Measurements from ENCODE around the gene GXYLT2. TPM values are rescaled to one million over a fixed set of nuclear protein-coding genes. Genes with fewer than 3 reads are reported as not detected.

GXYLT2 gene
- total RNA-seq, 1 experiment from 2014 or later: 6.1 TPM

- BruUV-seq (replicated peaks): no TSS peak
- ATAC-seq (no peak), DNase-seq (ENCODE audit: low read depth, low spot score) (no peak)
- Histone ChIP-seq H3K27me3 (ENCODE audit: control insufficient read depth, insufficient read depth, low read length) (no peaks in the 10 kb centered on the region), H3K9me3 (ENCODE audit: control insufficient read depth, insufficient read depth, low read depth, low read length) (no peaks in the 10 kb centered on the region), H3K4me1 (ENCODE audit: control insufficient read depth, insufficient read depth, low read length) (no peaks in the 10 kb centered on the region), H3K4me3 (ENCODE audit: low read depth in 2 of 2, low read length in 2 of 2) (no peak overlapping the region), H3K36me3 (ENCODE audit: control insufficient read depth, insufficient read depth, low read length) (no peaks in the 10 kb centered on the region), H3K27ac (ENCODE audit: low read length) (no peak overlapping the region)
- ChIA-PET POLR2A (interaction anchor here (0.7 kb wide), 1 partner anchor 1581 kb away, joined by 3 read pairs; no protein-coding TSS in a partner anchor), CTCF (no interaction called here)
- no peak for TF ChIP-seq REST (IDR thresholded peaks at IDR 0.05; ENCODE audit: insufficient read depth in 1 of 2, low read depth in 2 of 2, low read length in 1 of 2)
- TF ChIP-seq CTCF (IDR thresholded peaks at IDR 0.05): no peak
- TF ChIP-seq SIN3A (IDR thresholded peaks at IDR 0.05; ENCODE audit: borderline replicate concordance, insufficient read depth, low read depth, low read length): no peak
- no peak for TF ChIP-seq POLR2AphosphoS5 (IDR thresholded peaks at IDR 0.05; ENCODE audit: low read depth, low read length)
- TF ChIP-seq TCF7L2 (IDR thresholded peaks at IDR 0.05; ENCODE audit: low read depth, low read length): no peak
- intact Hi-C loops (cut with micrococcal nuclease; ENCODE audit: unreplicated experiment): no loop called here
- in situ Hi-C loops (cut with HindIII; ENCODE audit: low pct_unique_long_range_greater_than_20kb, low sequenced_read_pairs): no loop called here
Observed at GRCh38 chr3:72962317-72962716, 74.5 kb downstream of the GXYLT2 start.

DNA sequence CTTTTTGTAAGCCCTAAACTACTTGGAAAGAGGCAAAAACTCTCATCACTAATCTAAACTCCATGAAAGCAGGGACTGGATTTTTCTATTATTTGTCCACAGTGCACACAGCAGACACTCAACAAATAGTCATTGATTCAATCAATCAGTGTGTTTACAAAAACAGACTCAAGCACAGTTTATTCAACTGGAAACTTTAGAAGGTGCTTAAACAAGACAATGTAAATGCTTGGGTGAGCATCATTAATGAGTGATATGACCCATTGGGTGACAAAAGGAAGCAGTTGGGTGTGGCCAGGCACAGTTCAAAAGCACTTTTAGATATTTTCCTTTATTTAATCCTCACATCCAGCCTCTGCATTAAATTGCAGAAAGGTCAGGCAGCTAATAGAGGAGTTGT is 76.8 kb downstream of the GXYLT2 start:
- no peak for ATAC-seq
- TF ChIP-seq SIN3A (IDR thresholded peaks at IDR 0.05; ENCODE audit: borderline replicate concordance, insufficient read depth, low read depth, low read length) (no peak), POLR2AphosphoS5 (IDR thresholded peaks at IDR 0.05; ENCODE audit: low read depth, low read length) (no peak), REST (IDR thresholded peaks at IDR 0.05; ENCODE audit: insufficient read depth in 1 of 2, low read depth in 2 of 2, low read length in 1 of 2) (no peak), TCF7L2 (IDR thresholded peaks at IDR 0.05; ENCODE audit: low read depth, low read length) (no peak), CTCF (IDR thresholded peaks at IDR 0.05) (no peak)
- POLR2A ChIA-PET: no interaction called here
- Histone ChIP-seq H3K4me3 (ENCODE audit: low read depth in 2 of 2, low read length in 2 of 2) (no peak overlapping the region), H3K27me3 (ENCODE audit: control insufficient read depth, insufficient read depth, low read length) (no peaks in the 10 kb centered on the region), H3K4me1 (ENCODE audit: control insufficient read depth, insufficient read depth, low read length) (no peaks in the 10 kb centered on the region), H3K27ac (ENCODE audit: low read length) (no peak overlapping the region), H3K36me3 (ENCODE audit: control insufficient read depth, insufficient read depth, low read length) (no peaks in the 10 kb centered on the region), H3K9me3 (ENCODE audit: control insufficient read depth, insufficient read depth, low read depth, low read length) (no peaks in the 10 kb centered on the region)
- BruUV-seq (replicated peaks): no TSS peak
- CTCF ChIA-PET: no interaction called here
- DNase-seq (ENCODE audit: low read depth, low spot score): no peak
- intact Hi-C loops (cut with micrococcal nuclease; ENCODE audit: unreplicated experiment): no loop called here
- in situ Hi-C loops (cut with HindIII; ENCODE audit: low pct_unique_long_range_greater_than_20kb, low sequenced_read_pairs): no loop called here
